OCI-LY7 (cell line): ENCODE results near the gene NAALADL2. TPM values are rescaled to one million over a fixed set of nuclear protein-coding genes. Genes with fewer than 3 reads are reported as not detected.

Experiments used
- BruUV-seq: library from RNA; stranded (reverse); fragments of 400-500 nt; replicated peaks from 2 replicates; lab custom pipeline; 2021; lab: Mats Ljungman, UMichigan
- CTCF ChIA-PET: fragments of 300-600 bp; sonication (Branson Sonifier 250); formaldehyde crosslinking; loops from one replicate; lab custom pipeline; 2022; ENCODE audit warnings: antibody characterized with exemption; ENCODE audit not compliant: unreplicated experiment; lab: Charles Lee
- POLR2A ChIA-PET: fragments of 300-600 bp; sonication (Branson Sonifier 250); formaldehyde crosslinking; loops from one replicate; lab custom pipeline; 2022; ENCODE audit warnings: antibody characterized with exemption; lab: Charles Lee
- DNase-seq: peaks from one replicate; pipeline ENCODE4 v3.0.0-alpha.2; 2015; ENCODE audit warnings: low spot score
- H2AFZ ChIP-seq: fragments of 200-600 bp; sonication (generic), shearing (Covaris generic); 2 replicates; pipeline ENCODE4 v1.6.1; 2014; ENCODE audit warnings: mild to moderate bottlenecking, antibody characterized with exemption, low read length, moderate library complexity
- H3K27ac ChIP-seq: fragments of 200-600 bp; sonication (generic); 2 replicates; pipeline ENCODE4 v1.5.1; 2014; ENCODE audit warnings: mixed run types, low read depth, mild to moderate bottlenecking, moderate library complexity, low read length, inconsistent platforms; ENCODE audit not compliant: poor library complexity, severe bottlenecking
- H3K36me3 ChIP-seq: fragments of 200-600 bp; sonication (generic); 2 replicates; pipeline ENCODE4 v1.6.1; 2014; ENCODE audit warnings: mild to moderate bottlenecking, antibody characterized with exemption, low read length, moderate library complexity, mixed read lengths; ENCODE audit not compliant: insufficient read depth
- H3K4me1 ChIP-seq: fragments of 200-600 bp; sonication (generic); 2 replicates; pipeline ENCODE4 v1.5.1; 2014; ENCODE audit warnings: mild to moderate bottlenecking, low read length; ENCODE audit not compliant: insufficient read depth, poor library complexity, severe bottlenecking
- H3K4me2 ChIP-seq: fragments of 200-600 bp; sonication (generic); 2 replicates; pipeline ENCODE4 v1.6.1; 2014; ENCODE audit warnings: mild to moderate bottlenecking, low read length
- H3K4me3 ChIP-seq: fragments of 200-600 bp; sonication (generic); 2 replicates; pipeline ENCODE4 v1.5.1; 2014; ENCODE audit warnings: mild to moderate bottlenecking, low read depth, low read length; ENCODE audit not compliant: poor library complexity, severe bottlenecking
- H3K79me2 ChIP-seq: fragments of 200-600 bp; sonication (generic); 2 replicates; pipeline ENCODE4 v1.6.1; 2016; ENCODE audit warnings: low read depth, mild to moderate bottlenecking, low read length, moderate library complexity, mixed read lengths; ENCODE audit not compliant: insufficient read depth
- H3K9me2 ChIP-seq: fragments of 200-600 bp; sonication (generic); 2 replicates; pipeline ENCODE4 v1.6.1; 2016; ENCODE audit warnings: mild to moderate bottlenecking, low read length, mixed read lengths; ENCODE audit not compliant: insufficient read depth
- H3K9me3 ChIP-seq: fragments of 200-600 bp; sonication (generic); 2 replicates; pipeline ENCODE4 v1.6.1; 2014; ENCODE audit warnings: mild to moderate bottlenecking, mixed run types, low read length, mixed read lengths
- H4K20me1 ChIP-seq: fragments of 200-600 bp; sonication (generic); 2 replicates; pipeline ENCODE4 v1.6.1; 2014; ENCODE audit warnings: mild to moderate bottlenecking, antibody characterized with exemption, low read length, moderate library complexity, mixed read lengths; ENCODE audit not compliant: insufficient read depth
- CTCF ChIP-seq: fragments of 200-600 bp; sonication (generic); conservative IDR thresholded peaks from 2 replicates; pipeline ENCODE4 v1.5.1; 2014; ENCODE audit warnings: mild to moderate bottlenecking, antibody characterized with exemption, low read length, moderate library complexity, mixed read lengths
- EZH2phosphoT487 ChIP-seq: fragments of 200-600 bp; sonication (generic); IDR thresholded peaks from 2 replicates; pipeline ENCODE4 v1.6.1; 2018; ENCODE audit warnings: low read depth, borderline replicate concordance, mild to moderate bottlenecking, mixed run types, antibody characterized with exemption, low read length, moderate library complexity, mixed read lengths
- intact Hi-C: fragments of 100-400 bp; cut with micrococcal nuclease; formaldehyde crosslinking; loops from one replicate; pipeline ENCODE4 v1.10.0; 2022; ENCODE audit not compliant: unreplicated experiment
- total RNA-seq, 2 experiments: library from RNA; depleted of rRNA in 1 of 2; stranded (reverse); fragments of >200 nt in 1 of 2; shearing (Covaris generic) in 1 of 2; gene quantifications; 2 replicates each; pipeline ENCODE4 v1.2.3, GENCODE V29; 2014 to 2022

NAALADL2 gene
- total RNA-seq, 2 experiments from 2014 or later: 0.25 to 0.70 TPM

DNA sequence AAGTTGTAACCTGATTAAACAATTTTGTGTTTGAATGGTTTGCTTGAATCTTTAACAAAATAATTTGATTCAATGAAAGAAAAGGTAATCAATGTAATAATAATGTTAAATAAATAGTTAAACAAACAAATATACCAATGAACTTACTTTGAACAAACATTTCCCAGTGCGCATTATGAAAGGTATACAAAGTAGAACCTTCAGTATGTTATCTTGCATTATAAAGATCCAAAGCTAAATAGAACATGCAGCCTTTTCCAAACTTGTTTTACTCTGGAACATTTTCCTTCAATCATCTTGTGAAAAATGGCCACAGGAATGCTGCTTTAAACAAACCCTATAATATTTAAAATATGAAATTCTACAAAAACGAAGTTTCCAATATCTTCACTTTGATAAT is 620.0 kb downstream of the NAALADL2 start:
- H2AFZ ChIP-seq: no peak overlapping the region
- no TSS peak for BruUV-seq
- DNase-seq: no peak
- H3K4me2 ChIP-seq: no peak overlapping the region
- ChIA-PET CTCF (no interaction called here), POLR2A (no interaction called here)
- H3K9me2 ChIP-seq: no peaks in the 10 kb centered on the region
- TF ChIP-seq EZH2phosphoT487: no peak
- no peak for TF ChIP-seq CTCF
- no peaks in the 10 kb centered on the region for H3K9me3 ChIP-seq
- H3K36me3 ChIP-seq: no peaks in the 10 kb centered on the region
- H3K79me2 ChIP-seq: no peaks in the 10 kb centered on the region
- no peaks in the 10 kb centered on the region for H4K20me1 ChIP-seq
- no peaks in the 10 kb centered on the region for H3K4me1 ChIP-seq
- H3K27ac ChIP-seq: no peak overlapping the region
- H3K4me3 ChIP-seq: no peak overlapping the region
- intact Hi-C loops: loop anchor here (10.0 kb wide), 1 partner anchor 64 kb away; no protein-coding TSS in a partner anchor

GRCh38 chr3:175479800-175480199 is 620.7 kb downstream of the NAALADL2 start:
- Histone ChIP-seq H3K4me1 (no peaks in the 10 kb centered on the region), H3K4me3 (no peak overlapping the region), H3K27ac (no peak overlapping the region), H3K79me2 (no peaks in the 10 kb centered on the region), H3K9me3 (no peaks in the 10 kb centered on the region), H4K20me1 (no peaks in the 10 kb centered on the region), H3K36me3 (no peaks in the 10 kb centered on the region), H2AFZ (no peak overlapping the region), H3K4me2 (no peak overlapping the region), H3K9me2 (no peaks in the 10 kb centered on the region)
- DNase-seq: no peak
- intact Hi-C loops: loop anchor here (10.0 kb wide), 1 partner anchor 65 kb away; no protein-coding TSS in a partner anchor
- CTCF ChIA-PET: no interaction called here
- no TSS peak for BruUV-seq
- TF ChIP-seq CTCF: no peak
- no peak for TF ChIP-seq EZH2phosphoT487
- POLR2A ChIA-PET: interaction anchor here (1.3 kb wide), 1 partner anchor 19 kb away, joined by 3 read pairs; no protein-coding TSS in a partner anchor

- Histone ChIP-seq H3K9me2 (no peaks in the 10 kb centered on the region), H3K4me3 (no peak overlapping the region), H2AFZ (no peak overlapping the region), H3K36me3 (no peaks in the 10 kb centered on the region), H3K4me1 (no peaks in the 10 kb centered on the region), H3K9me3 (no peaks in the 10 kb centered on the region), H3K27ac (no peak overlapping the region), H3K79me2 (no peaks in the 10 kb centered on the region), H3K4me2 (no peak overlapping the region), H4K20me1 (no peaks in the 10 kb centered on the region)
- TF ChIP-seq EZH2phosphoT487 (no peak), CTCF (no peak)
- ChIA-PET POLR2A (interaction anchor here (0.6 kb wide), 1 partner anchor 1116 kb away, joined by 3 read pairs; no protein-coding TSS in a partner anchor), CTCF (no interaction called here)
- intact Hi-C loops: no loop called here
- no peak for DNase-seq
- BruUV-seq: no TSS peak
These were observed 625.5 kb downstream of the NAALADL2 start for GRCh38 chr3:175484666-175485065.
